ENCODE measurements around the gene ZDHHC11B.
"Not testable (repeated sequence)": the region's sequence is repeated elsewhere in the genome, so short reads cannot be mapped to it uniquely, and the experiment has no call there.

Gene ZDHHC11B

GRCh38 chr5:683551-684481 is 100.7 kb downstream of the ZDHHC11B start:
- no peak for DNase-seq

DNA sequence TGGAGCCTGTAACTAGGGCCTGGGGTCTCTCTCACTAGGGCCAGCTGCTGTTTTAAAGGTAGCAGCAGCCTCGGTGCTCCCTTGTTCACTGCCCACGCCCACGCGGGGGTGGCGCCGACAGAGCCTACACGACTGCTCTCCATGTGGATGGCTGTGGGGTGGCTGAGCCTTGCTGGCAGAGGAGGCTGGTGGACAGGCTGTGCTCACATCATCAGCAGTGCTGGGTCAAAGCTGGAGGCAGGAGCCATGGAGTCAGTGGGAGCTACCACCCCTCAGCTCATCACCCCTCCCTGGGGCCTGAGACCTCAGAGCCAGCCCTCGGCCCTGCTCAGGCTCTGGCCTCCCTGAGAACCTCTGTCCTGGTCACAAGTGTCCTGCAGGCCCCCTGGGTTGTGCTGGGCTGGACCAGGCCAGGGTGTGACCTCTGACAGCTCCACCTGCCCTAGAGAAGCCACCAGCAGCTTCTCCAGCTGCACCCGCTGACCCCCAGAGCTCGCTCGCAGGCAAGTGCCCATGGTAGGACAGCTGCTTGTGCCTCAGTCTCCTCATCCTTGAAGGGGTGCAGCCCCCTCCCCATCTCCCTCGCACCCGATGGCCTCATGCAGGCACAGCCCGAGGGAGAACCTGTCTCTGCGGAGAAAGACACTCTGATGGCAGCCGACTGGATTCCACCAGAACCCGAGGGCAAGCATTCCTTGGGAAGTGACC is 101.7 kb downstream of the ZDHHC11B start:
- not testable (repeated sequence) for DNase-seq

GRCh38 chr5:682216-682615 is 102.3 kb downstream of the ZDHHC11B start:
- DNase-seq = not testable (repeated sequence)

- not testable (repeated sequence) for DNase-seq
Measured at GRCh38 chr5:681317-682191, 103.0 kb downstream of the ZDHHC11B start.

DNA sequence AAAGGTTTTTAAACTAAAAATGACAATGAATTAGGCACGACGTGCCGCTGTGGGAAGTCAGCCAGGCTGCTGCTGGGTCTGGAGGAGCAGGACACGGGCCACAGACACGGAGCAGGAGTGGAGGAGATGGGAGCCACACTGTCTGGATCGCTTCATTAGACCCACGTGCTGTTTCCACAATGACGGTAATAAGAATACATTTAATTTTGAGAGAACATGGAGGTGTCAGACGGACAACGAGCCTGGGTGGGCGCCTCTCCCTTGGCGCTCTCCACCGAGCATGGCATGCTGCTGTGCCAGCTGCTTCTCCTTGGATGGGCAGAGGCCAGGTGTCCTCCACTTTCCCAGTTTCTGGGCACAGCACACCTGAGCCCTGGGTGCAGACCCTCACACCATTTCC is 103.7 kb downstream of the ZDHHC11B start:
- not testable (repeated sequence) for DNase-seq

- not testable (repeated sequence) for DNase-seq
Measured at GRCh38 chr5:680118-680795, 104.3 kb downstream of the ZDHHC11B start.

DNA sequence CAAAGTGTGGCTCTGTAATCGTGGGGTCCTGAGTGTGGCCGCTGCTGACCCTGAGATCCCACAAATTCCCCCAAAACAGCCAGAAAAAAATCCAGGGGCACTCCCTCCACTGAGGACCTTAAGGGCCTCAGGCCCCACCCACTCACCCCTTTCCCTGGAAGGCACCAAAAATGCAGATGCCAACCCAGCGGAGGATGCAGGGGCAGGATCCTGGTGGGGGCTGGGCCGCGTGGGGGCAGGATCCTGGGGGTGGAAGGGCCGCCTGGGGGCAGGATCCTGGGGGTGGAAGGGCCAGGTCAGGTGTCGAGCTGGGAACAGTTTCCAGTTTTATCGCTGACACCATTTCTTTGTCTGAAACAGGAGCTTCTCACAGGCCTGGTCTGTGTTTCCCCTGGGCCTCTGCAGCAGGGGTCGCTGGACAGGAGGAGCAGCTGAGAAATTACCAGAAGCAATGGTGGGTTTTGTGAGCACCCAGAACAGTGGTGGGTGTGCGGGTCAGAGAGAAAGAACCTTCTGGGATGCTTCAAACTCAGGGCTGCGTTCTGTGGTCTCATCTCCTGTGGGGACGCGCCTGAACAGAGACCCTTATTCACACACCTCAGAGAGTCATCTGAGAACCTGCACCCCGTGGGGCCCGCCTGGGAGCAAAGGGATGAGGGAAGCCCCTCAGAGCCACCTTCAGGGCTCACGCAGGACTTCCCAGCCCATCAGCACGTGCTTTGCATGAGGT is 105.2 kb downstream of the ZDHHC11B start:
- not testable (repeated sequence) for DNase-seq

DNA sequence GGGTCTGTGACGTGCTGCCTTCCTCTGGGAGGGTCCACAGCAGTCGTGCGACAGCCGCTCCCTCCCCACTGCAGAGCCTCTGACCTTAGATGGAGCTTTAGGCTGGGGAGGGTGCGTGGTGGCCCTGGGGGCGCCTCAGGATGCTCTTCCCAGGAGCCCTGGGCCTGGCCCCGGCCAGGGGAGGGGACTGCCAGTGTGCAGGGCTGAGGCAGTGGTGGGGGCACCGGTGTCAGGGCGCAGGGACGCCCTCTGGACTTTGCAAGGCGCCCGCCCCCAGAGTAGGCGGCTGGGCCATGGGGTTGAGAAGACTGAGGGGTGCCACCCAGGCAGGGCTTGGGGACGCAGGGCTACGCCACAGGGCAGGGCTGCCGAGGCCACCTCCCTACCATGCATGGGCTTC is 106.0 kb downstream of the ZDHHC11B start:
- not testable (repeated sequence) for DNase-seq

- DNase-seq = no peak
Measured at GRCh38 chr5:677131-678101, 107.1 kb downstream of the ZDHHC11B start.

- no peak for DNase-seq
Measured at GRCh38 chr5:676699-677076, 107.8 kb downstream of the ZDHHC11B start.

DNA sequence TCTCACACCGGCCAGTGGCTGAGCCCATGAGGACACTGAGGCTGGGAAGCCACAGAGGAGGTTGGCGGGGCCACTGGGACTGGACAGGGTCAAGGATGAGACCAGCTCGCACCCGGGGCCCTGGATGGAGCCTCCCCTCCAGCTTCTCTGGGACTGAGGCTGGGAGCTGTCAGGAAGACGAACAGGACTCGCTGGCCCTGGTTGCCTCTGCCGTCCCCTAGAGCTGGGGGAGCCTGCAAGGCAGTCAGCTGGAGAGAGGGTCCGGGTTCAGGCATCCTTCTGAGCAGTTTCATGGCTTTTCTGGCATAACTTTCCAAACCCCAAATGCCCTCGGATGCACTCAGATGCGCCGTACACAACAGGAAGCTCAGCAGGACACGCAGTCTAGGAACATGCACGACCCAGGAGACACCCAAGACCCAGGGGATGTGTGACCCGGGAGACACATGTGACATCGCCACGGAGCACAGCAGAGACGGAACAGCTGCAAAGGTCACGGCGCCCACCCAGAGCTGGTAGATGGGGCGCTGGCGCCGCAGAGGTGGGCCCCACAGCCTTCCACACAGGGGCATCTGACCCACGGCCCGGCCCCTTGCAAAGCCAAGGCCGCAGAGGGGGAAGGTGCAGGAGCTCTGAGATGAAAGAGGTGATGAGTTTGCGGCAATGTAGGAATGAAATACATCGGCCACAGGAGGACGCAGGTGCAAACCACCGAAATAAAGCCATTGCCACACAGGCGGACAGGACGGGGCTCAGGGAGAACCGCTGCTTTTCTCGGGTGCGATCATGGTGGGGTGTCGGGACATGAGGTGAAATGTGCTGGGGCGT is 108.4 kb downstream of the ZDHHC11B start:
- DNase-seq = no peak

GRCh38 chr5:675111-675870 is 109.2 kb downstream of the ZDHHC11B start:
- DNase-seq = no peak

GRCh38 chr5:674630-675011 is 109.9 kb downstream of the ZDHHC11B start:
- no peak for DNase-seq

- no peak for DNase-seq
Measured at GRCh38 chr5:673831-674629, 110.5 kb downstream of the ZDHHC11B start.

DNA sequence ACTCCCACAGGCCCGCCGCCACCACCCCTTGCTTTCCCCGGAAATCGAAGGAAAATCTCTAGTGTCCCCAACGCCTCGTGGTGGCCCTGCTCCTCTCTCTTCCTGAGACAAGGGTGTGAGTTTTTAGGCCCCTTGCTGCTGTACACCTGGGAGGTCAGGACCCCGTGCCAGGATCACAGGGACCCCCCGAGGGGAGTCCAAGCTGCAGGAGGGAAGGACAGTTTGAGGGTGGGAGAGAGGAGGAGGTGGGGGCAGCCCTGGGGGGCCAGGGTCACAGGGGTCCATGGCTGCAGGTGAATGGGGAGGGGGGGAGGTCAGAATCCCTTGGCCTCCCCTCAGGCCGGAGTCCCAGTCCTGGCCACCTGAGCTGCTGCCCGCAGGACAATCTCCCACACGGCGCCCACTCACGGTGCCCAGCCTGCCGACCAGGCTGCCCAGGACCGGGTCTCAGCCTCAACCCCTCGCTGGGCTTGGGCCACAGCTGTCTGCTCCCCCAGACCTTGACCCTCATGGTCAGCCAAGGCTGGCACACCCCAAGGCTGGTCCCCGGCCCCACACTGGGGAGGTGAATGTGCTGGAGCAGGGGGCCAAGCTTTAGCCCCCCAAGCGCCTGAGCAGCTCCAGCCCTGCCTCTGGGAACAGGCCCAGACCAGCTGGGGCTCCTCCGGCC is 111.2 kb downstream of the ZDHHC11B start:
- DNase-seq = no peak

DNA sequence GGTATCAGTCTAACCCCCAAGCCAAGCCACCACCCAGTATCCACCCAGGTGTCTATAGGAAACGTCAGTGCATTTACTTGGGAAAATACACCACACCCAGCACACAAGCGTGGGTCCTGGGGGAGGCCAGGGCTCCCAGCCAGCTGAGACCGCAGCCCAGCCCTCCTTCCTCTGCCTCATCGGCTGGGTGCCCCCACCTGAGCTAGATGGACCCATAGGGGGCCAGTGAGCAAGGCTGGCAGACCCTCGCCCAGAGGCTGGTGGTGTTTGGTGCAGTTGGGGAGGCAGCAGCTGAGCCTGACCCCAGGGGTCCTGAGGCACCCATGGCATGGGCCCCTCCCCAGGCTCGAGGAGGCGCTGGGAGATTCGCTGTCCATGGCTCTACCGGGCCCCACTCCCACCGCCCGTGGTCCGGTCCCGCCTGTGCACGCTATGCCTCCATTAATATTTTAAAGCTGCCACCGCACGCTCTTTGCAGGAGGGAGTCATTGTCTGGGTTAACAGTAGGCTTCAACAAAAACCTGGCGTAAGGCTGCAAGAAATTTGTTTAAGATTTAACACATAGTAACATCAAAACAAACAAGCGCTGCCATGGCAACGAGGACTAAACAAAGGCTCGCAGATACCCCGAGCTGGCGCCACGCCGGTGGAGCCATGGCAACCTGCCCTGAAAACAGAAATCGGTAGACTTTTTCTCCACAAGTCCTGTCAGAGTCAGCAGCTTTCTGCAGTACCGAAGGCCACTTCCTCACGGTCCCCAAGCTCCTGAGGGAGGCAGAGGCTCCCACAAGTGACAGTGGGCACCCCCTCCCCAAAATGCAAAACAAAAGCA is 112.0 kb downstream of the ZDHHC11B start:
- peak; percentile 93 for DNase-seq
